HepG2 (cell line): ENCODE measurements around the gene DDX54. TPM values are rescaled to one million over a fixed set of nuclear protein-coding genes. Genes with fewer than 3 reads are reported as not detected.

ENCODE experiments used
- ATAC-seq: fragments of 200-7000 bp; cut with Tn5 transposase; 3 replicates; pipeline ENCODE4 v1.9.1; 2020; ENCODE audit warnings: mild to moderate bottlenecking, moderate library complexity
- BruUV-seq: library from RNA; stranded (reverse); fragments of 400-500 nt; replicated peaks from 2 replicates; lab custom pipeline; 2021; lab: Mats Ljungman, UMichigan
- CTCF ChIA-PET: fragments of 300-600 bp; formaldehyde crosslinking; extraction: SDS; loops from one replicate; lab custom pipeline; 2021; ENCODE audit warnings: low total read pairs, inconsistent platforms, low intra/inter-chr PET ratio; lab: Yijun Ruan, JAX
- POLR2A ChIA-PET: fragments of 350-600 bp; sonication (Branson Sonifier 250); formaldehyde crosslinking; loops from one replicate; lab custom pipeline; 2020; ENCODE audit warnings: antibody characterized with exemption, inconsistent platforms; lab: Yijun Ruan, JAX
- DNase-seq: peaks from one replicate; pipeline ENCODE4 v3.0.0-alpha.2; 2015; ENCODE audit warnings: low spot score
- FAIRE-seq: peaks from 3 replicates; lab custom pipeline; 2011; peaks lifted over from hg19 to GRCh38; lab: Jason Lieb, UNC
- H2AFZ ChIP-seq: one replicate; pipeline ENCODE4 v1.6.1; 2011; ENCODE audit warnings: low read length, inconsistent platforms
- H3K27ac ChIP-seq: fragments of 300-600 bp; 3 replicates; pipeline ENCODE4 v1.8.0; 2011; ENCODE audit warnings: mixed run types, mild to moderate bottlenecking, mixed read lengths, low read length, inconsistent platforms; ENCODE audit not compliant: insufficient read depth; ENCODE audit errors: extremely low read length
- H3K27me3 ChIP-seq, 2 experiments: fragments of 200-600 bp in 1 of 2; 2 replicates in 1 of 2; 3 replicates in 1 of 2; pipeline versions ENCODE4 v1.6.0 to v1.8.0; 2011; ENCODE audit warnings: low read length in 2 of 2, mild to moderate bottlenecking in 2 of 2, moderate library complexity in 2 of 2, inconsistent platforms in 1 of 2; ENCODE audit not compliant: insufficient read depth in 2 of 2, control insufficient read depth in 1 of 2
- H3K36me3 ChIP-seq, 2 experiments: fragments of 200-600 bp in 1 of 2; replicated peaks in 1 of 2; 2 replicates in 1 of 2; 3 replicates in 1 of 2; pipeline versions ENCODE4 v1.5.1 to v1.8.0; 2011; ENCODE audit warnings: low read length in 2 of 2, inconsistent platforms in 1 of 2; ENCODE audit not compliant: insufficient read depth in 2 of 2, control insufficient read depth in 1 of 2
- H3K4me1 ChIP-seq: 2 replicates; pipeline ENCODE4 v1.5.1; 2012; ENCODE audit warnings: low read length, inconsistent platforms; ENCODE audit not compliant: insufficient read depth
- H3K4me2 ChIP-seq: 2 replicates; pipeline ENCODE4 v1.6.0; 2011; ENCODE audit warnings: low read depth, low read length, inconsistent platforms
- H3K4me3 ChIP-seq, 3 experiments: fragments of 200-600 bp in 1 of 3; sonication (generic), shearing (Covaris generic) in 1 of 3; replicated peaks in 1 of 3; 2 replicates each; pipeline ENCODE4 v1.5.1; 2011 to 2016; ENCODE audit warnings: low read length in 3 of 3, inconsistent platforms in 2 of 3, low read depth in 2 of 3, mild to moderate bottlenecking in 2 of 3, control low read depth in 1 of 3, mixed read lengths in 1 of 3; ENCODE audit not compliant: insufficient read depth in 1 of 3
- H3K79me2 ChIP-seq: one replicate; pipeline ENCODE4 v1.6.1; 2011; ENCODE audit warnings: low read length, inconsistent platforms; ENCODE audit not compliant: insufficient read depth
- H3K9ac ChIP-seq: 2 replicates; pipeline ENCODE4 v1.6.0; 2011; ENCODE audit warnings: mild to moderate bottlenecking, low read depth, low read length, inconsistent platforms; ENCODE audit not compliant: insufficient read depth
- H3K9me3 ChIP-seq: 2 replicates; pipeline ENCODE4 v1.5.1; 2012; ENCODE audit warnings: mild to moderate bottlenecking, low read length
- H4K20me1 ChIP-seq: 2 replicates; pipeline ENCODE4 v1.6.0; 2011; ENCODE audit warnings: inconsistent platforms, mild to moderate bottlenecking, low read length, moderate library complexity; ENCODE audit not compliant: insufficient read depth
- CC2D1A ChIP-seq: sonication (generic); formaldehyde crosslinking; IDR thresholded peaks from 2 replicates; pipeline ENCODE4 v1.8.1; 2023; ENCODE audit warnings: mild to moderate bottlenecking, missing genetic modification reagents
- DMTF1 ChIP-seq: sonication (generic); formaldehyde crosslinking; IDR thresholded peaks from 2 replicates; pipeline ENCODE4 v1.4.0; 2020; ENCODE audit warnings: mild to moderate bottlenecking, missing genetic modification reagents
- GABPB1 ChIP-seq: IDR thresholded peaks from 2 replicates; pipeline ENCODE4 v1.6.1; 2016; ENCODE audit warnings: mild to moderate bottlenecking, missing genetic modification reagents, moderate library complexity, missing compliant biosample characterization
- POLR2G ChIP-seq: fragments of 200-400 bp; formaldehyde crosslinking; IDR thresholded peaks from 2 replicates; pipeline ENCODE4 v1.6.1; 2018; ENCODE audit warnings: mild to moderate bottlenecking, low read depth, low read length, moderate library complexity
- RAD51 ChIP-seq: fragments of 450-650 bp; IDR thresholded peaks from 2 replicates; pipeline ENCODE4 v1.6.1; 2016; ENCODE audit warnings: borderline replicate concordance
- REST ChIP-seq, 2 experiments: IDR thresholded peaks; 2 replicates each; pipeline ENCODE4 v1.6.1; 2011 to 2012; ENCODE audit warnings: low read length in 2 of 2, borderline replicate concordance in 1 of 2, low read depth in 1 of 2, mild to moderate bottlenecking in 1 of 2, moderate library complexity in 1 of 2
- ZFP82 ChIP-seq: sonication (generic); formaldehyde crosslinking; IDR thresholded peaks from 2 replicates; pipeline ENCODE4 v1.5.1; 2020; ENCODE audit warnings: mild to moderate bottlenecking, missing genetic modification reagents, borderline replicate concordance
- ZMYM3 ChIP-seq: sonication (generic); formaldehyde crosslinking; IDR thresholded peaks from 2 replicates; pipeline ENCODE4 v1.5.1; 2020; ENCODE audit warnings: mild to moderate bottlenecking, missing genetic modification reagents
- ZNF225 ChIP-seq: sonication (generic); formaldehyde crosslinking; IDR thresholded peaks from 2 replicates; pipeline ENCODE4 v1.4.0; 2020; ENCODE audit warnings: mild to moderate bottlenecking, missing genetic modification reagents
- ZNF549 ChIP-seq: sonication (generic); formaldehyde crosslinking; IDR thresholded peaks from 2 replicates; pipeline ENCODE4 v1.5.0; 2020; ENCODE audit warnings: missing genetic modification reagents
- ZNF768 ChIP-seq: sonication (generic); formaldehyde crosslinking; IDR thresholded peaks from 2 replicates; pipeline ENCODE4 v1.4.0; 2020; ENCODE audit warnings: missing genetic modification reagents
- WGBS: methylation state at CpG from one replicate; pipeline ENCODE4 v1.1.6; 2017; ENCODE audit warnings: low lambda C conversion rate; 5-methylcytosine and 5-hydroxymethylcytosine counted together
- in situ Hi-C: cut with HindIII; loops from 2 replicates; pipeline ENCODE4 v1.10.0; 2017; ENCODE audit warnings: low pct_unique_long_range_greater_than_20kb; ENCODE audit not compliant: extremely low pct_ligation_motif_present
- intact Hi-C: fragments of 100-400 bp; cut with micrococcal nuclease; formaldehyde crosslinking; loops from one replicate; pipeline ENCODE4 v1.10.0; 2022; ENCODE audit not compliant: unreplicated experiment
- polyA plus RNA-seq, 8 experiments: library from polyadenylated mRNA; depleted of rRNA in 3 of 8; stranded (reverse) in 7 of 8; unstranded in 1 of 8; fragments of >200 nt; fragmentation: Illumina TruSeq in 4 of 8; extraction: Trizol in 4 of 8; gene quantifications; 2 replicates each; pipeline versions ENCODE4 v1.2.1 to v1.2.3, GENCODE V29; 2011 to 2016; ENCODE audit warnings: low read depth in 4 of 8, missing spikeins in 1 of 8, mixed read lengths in 1 of 8; ENCODE audit not compliant: insufficient read depth in 1 of 8
- total RNA-seq, 5 experiments: library from RNA; depleted of rRNA; stranded (reverse); fragments of >200 nt; fragmentation: Illumina TruSeq; extraction: Trizol; gene quantifications; 2 replicates each; pipeline ENCODE4 v1.2.3, GENCODE V29; 2016; ENCODE audit warnings: low read depth in 1 of 5
- TF ChIP-seq, protein P1 (sequence below): sonication (generic); formaldehyde crosslinking; IDR thresholded peaks from 2 replicates; pipeline ENCODE4 v1.4.0; 2020; ENCODE audit warnings: missing genetic modification reagents
- TF ChIP-seq, protein P2 (sequence below): sonication (generic); formaldehyde crosslinking; IDR thresholded peaks from 2 replicates; pipeline ENCODE4 v1.5.0; 2020; ENCODE audit warnings: missing genetic modification reagents

DDX54 gene
- total and polyA plus RNA-seq, 2 of the 13 experiments (the other 11 are each of a cell fraction or from before 2014, with no cell fraction given) = 59.7 to 61.1 TPM

DNA sequence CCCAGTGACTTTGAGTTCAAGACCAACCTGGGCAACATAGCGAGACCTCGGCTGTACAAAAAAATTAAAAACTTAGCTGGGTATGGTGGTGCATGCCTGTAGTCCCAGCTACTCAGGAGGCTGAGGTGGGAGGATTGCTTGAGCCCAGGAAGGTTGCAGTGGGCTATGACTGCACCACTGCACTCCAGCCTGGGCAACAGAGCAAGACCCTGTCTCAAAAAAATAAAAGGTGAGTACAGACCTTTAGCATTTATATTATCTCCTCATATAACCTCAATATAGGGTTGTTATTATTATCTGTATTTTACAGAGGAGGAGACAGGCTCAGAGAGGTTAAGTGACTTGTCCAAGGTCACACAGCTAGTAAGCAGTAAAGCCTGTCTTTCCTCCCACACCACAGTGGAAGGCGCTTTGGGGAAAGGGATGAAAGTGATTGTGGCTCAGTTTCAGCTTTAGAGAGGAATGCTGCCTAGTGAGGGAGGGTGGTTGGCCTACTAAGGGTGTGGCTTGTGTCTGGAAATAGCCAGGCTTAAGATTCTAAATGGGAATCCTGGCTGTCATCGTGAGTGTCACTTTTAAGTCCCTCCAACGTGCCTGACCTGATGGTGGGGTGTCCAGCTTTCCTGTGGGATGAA, 43.2 kb upstream of the DDX54 start:
- no peaks in the 10 kb centered on the region for H3K27me3 ChIP-seq
- TF ChIP-seq REST (IDR thresholded peaks at IDR 0.05; ENCODE audit: borderline replicate concordance in 1 of 2, low read depth in 1 of 2, low read length in 2 of 2) (no peak), RAD51 (no peak), ZNF549 (no peak), CC2D1A (CRISPR knock-in tag) (no peak), ZFP82 (CRISPR knock-in tag) (no peak), GABPB1 (CRISPR knock-in tag) (no peak), DMTF1 (no peak), ZMYM3 (CRISPR knock-in tag) (peak; percentile 74; the same call in 1 of the 2 replicates), ZNF225 (CRISPR knock-in tag) (no peak), POLR2G (no peak), ZNF768 (CRISPR knock-in tag) (peak; percentile 92)
- TF ChIP-seq, protein P1, sequence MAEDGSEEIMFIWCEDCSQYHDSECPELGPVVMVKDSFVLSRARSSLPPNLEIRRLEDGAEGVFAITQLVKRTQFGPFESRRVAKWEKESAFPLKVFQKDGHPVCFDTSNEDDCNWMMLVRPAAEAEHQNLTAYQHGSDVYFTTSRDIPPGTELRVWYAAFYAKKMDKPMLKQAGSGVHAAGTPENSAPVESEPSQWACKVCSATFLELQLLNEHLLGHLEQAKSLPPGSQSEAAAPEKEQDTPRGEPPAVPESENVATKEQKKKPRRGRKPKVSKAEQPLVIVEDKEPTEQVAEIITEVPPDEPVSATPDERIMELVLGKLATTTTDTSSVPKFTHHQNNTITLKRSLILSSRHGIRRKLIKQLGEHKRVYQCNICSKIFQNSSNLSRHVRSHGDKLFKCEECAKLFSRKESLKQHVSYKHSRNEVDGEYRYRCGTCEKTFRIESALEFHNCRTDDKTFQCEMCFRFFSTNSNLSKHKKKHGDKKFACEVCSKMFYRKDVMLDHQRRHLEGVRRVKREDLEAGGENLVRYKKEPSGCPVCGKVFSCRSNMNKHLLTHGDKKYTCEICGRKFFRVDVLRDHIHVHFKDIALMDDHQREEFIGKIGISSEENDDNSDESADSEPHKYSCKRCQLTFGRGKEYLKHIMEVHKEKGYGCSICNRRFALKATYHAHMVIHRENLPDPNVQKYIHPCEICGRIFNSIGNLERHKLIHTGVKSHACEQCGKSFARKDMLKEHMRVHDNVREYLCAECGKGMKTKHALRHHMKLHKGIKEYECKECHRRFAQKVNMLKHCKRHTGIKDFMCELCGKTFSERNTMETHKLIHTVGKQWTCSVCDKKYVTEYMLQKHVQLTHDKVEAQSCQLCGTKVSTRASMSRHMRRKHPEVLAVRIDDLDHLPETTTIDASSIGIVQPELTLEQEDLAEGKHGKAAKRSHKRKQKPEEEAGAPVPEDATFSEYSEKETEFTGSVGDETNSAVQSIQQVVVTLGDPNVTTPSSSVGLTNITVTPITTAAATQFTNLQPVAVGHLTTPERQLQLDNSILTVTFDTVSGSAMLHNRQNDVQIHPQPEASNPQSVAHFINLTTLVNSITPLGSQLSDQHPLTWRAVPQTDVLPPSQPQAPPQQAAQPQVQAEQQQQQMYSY (CRISPR knock-in tag) = no peak
- TF ChIP-seq, protein P2, sequence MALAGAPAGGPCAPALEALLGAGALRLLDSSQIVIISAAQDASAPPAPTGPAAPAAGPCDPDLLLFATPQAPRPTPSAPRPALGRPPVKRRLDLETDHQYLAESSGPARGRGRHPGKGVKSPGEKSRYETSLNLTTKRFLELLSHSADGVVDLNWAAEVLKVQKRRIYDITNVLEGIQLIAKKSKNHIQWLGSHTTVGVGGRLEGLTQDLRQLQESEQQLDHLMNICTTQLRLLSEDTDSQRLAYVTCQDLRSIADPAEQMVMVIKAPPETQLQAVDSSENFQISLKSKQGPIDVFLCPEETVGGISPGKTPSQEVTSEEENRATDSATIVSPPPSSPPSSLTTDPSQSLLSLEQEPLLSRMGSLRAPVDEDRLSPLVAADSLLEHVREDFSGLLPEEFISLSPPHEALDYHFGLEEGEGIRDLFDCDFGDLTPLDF = no peak
- H3K79me2 ChIP-seq = no peaks in the 10 kb centered on the region
- 0 out of 2 replicates have a peak overlapping the region, but pooled peaks have one; percentile 17 for H3K9ac ChIP-seq
- H3K4me1 ChIP-seq = peaks cover 53% of the 10 kb centered on the region
- H3K36me3 ChIP-seq = peaks cover 4 to 11% of the 10 kb centered on the region in 2 experiments; a peak in 3 of 5 replicates
- no peak overlapping the region for H3K4me3 ChIP-seq
- peak; percentile 18 for FAIRE-seq
- no peak for ATAC-seq
- H4K20me1 ChIP-seq = no peaks in the 10 kb centered on the region
- in situ Hi-C loops (no loop called here), intact Hi-C loops (no loop called here)
- no peak overlapping the region for H3K4me2 ChIP-seq
- POLR2A ChIA-PET = no interaction called here
- H3K9me3 ChIP-seq = no peaks in the 10 kb centered on the region
- BruUV-seq = no TSS peak
- no peak for DNase-seq
- no peak overlapping the region for H2AFZ ChIP-seq
- WGBS = 95% methylated on average over 5 of the region's 5 CpGs
- CTCF ChIA-PET = no interaction called here
- peak overlapping the region; percentile 73 for H3K27ac ChIP-seq
